ENCODE measurements around the gene SIGLEC9.

SIGLEC9 gene

GRCh38 chr19:51124729-51125128 is at the start of gene SIGLEC9:
SIGLEC9 (plus strand) TSS chr19:51124906; CDS start chr19:51124975, 69 bp downstream.
- no peak within 1 kb of the TSS for H3K27ac ChIP-seq
- TF ChIP-seq, protein P1, sequence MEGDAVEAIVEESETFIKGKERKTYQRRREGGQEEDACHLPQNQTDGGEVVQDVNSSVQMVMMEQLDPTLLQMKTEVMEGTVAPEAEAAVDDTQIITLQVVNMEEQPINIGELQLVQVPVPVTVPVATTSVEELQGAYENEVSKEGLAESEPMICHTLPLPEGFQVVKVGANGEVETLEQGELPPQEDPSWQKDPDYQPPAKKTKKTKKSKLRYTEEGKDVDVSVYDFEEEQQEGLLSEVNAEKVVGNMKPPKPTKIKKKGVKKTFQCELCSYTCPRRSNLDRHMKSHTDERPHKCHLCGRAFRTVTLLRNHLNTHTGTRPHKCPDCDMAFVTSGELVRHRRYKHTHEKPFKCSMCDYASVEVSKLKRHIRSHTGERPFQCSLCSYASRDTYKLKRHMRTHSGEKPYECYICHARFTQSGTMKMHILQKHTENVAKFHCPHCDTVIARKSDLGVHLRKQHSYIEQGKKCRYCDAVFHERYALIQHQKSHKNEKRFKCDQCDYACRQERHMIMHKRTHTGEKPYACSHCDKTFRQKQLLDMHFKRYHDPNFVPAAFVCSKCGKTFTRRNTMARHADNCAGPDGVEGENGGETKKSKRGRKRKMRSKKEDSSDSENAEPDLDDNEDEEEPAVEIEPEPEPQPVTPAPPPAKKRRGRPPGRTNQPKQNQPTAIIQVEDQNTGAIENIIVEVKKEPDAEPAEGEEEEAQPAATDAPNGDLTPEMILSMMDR (conservative IDR thresholded peaks at IDR 0.05): no peak

- TF ChIP-seq, protein P1 (conservative IDR thresholded peaks at IDR 0.05): no peak
- no peak overlapping the region for H3K27ac ChIP-seq
Observed at GRCh38 chr19:51075998-51076397, 48.7 kb upstream of the SIGLEC9 start.

DNA sequence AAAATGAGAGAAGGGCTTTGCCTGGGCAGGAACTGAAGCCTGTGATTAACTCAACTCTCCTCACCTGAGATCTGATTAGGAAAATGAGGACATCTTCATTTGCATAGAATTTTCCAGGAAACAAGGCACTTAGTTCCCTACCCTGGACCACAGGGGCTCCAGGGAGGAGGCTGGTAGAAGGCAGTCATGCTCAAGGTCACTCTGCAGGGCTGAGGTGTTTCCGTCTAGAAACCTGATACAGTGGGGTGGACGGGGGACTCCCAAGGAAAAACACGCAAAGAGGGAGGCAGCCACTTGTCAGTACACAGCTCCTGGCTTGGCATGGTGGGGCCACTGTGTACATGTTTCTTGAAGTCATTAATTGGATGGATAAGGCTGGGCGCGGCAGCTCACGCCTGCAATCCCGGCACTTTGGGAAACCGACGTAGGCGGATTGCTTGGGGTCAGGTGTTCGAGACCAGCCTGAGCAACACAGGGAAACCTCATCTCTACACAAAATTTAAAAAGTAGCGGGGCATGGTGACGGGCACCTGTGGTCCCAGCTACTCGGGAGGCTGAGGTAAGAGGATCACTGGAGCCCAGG is 48.0 kb upstream of the SIGLEC9 start:
- TF ChIP-seq, protein P1 (conservative IDR thresholded peaks at IDR 0.05): no peak
- no peak overlapping the region for H3K27ac ChIP-seq

DNA sequence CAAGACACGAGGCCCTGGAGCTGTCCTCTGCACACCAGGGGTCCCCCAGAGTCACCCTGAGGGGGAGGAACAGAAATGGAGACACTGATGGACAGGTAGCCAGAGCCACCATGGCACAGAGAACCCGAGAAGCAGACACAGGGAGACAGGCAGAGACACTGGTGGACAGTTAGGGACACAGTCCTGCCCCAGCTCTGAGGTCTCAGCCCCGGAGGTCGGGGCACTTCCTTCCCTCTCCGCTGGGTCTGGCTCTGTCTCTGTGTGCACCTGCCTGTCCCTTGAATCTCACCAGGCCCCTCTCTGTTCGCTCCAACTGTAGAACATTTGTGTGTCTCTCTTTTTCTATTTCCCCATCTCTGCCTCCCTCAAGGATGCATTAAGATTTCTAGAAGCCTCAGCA is 46.6 kb upstream of the SIGLEC9 start:
- no peak overlapping the region for H3K27ac ChIP-seq
- TF ChIP-seq, protein P1 (conservative IDR thresholded peaks at IDR 0.05): no peak

DNA sequence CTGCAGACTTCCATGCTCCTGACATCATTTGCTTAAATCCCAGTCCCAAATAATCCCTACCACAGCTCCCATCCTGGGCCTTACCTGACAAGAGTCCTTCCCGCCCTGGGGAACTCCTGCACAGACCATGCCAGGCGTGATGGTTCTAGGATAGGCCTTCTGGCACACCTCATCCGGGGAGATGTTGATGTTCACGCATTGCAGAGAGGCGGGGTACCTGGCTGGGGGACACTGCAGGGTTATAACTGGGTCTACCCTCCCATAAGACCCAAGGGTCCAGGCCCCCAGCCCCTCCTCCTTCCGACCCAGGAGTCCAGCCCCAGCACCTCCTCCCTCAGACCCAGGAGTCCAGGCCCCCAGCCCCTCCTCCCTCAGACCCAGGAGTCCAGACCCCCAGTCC is 46.0 kb upstream of the SIGLEC9 start:
- TF ChIP-seq, protein P1 (conservative IDR thresholded peaks at IDR 0.05): no peak
- no peak overlapping the region for H3K27ac ChIP-seq

- TF ChIP-seq, protein P1 (conservative IDR thresholded peaks at IDR 0.05): no peak
Observed at GRCh38 chr19:51079481-51080110, 45.1 kb upstream of the SIGLEC9 start.

DNA sequence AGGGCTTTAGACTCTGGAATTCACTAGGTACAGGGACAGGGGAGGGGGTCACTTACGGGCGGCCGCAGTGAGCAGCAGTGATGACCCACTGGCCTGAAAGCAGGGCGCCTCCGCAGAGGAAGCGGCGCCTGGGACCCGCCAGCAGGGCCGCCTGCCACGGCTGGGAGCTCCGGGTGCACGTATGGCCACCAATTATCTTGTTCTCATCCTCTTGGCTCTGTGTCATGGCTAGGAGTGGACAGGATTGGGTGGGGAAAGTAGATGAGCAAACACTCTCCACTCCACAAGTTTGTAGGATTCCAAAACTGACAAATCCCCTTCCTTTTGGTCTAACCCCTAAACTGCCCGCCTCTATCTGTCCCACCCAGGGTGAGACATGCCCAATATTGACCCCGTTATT is 43.2 kb upstream of the SIGLEC9 start:
- TF ChIP-seq, protein P1 (conservative IDR thresholded peaks at IDR 0.05): no peak
- H3K27ac ChIP-seq: no peak overlapping the region

More at GRCh38 chr19:51079481-51080110, 45.1 kb upstream of the SIGLEC9 start:
- no peak overlapping the region for H3K27ac ChIP-seq
